BLaER1 treated with 17β-estradiol and CSF1 and Interleukin-3, amounts not matched to agents 10 nM and 100 nM (cell line): ENCODE data around the gene RALA.

Experiments used
- H3K27ac ChIP-seq, 11 experiments: shearing (Covaris generic); formaldehyde crosslinking; 2 replicates each; pipeline ENCODE4 v1.8.1; 2022
- H3K27me3 ChIP-seq, 11 experiments: shearing (Covaris generic); formaldehyde crosslinking; 2 replicates each; pipeline ENCODE4 v1.8.1; 2022
- H3K36me3 ChIP-seq, 11 experiments: shearing (Covaris generic); formaldehyde crosslinking; 2 replicates each; pipeline ENCODE4 v1.8.1; 2022
- H3K4me1 ChIP-seq, 10 experiments: shearing (Covaris generic); formaldehyde crosslinking; 2 replicates each; pipeline ENCODE4 v1.8.1; 2022
- H3K4me2 ChIP-seq, 11 experiments: shearing (Covaris generic); formaldehyde crosslinking; 2 replicates each; pipeline ENCODE4 v1.8.1; 2022
- H3K4me3 ChIP-seq, 10 experiments: shearing (Covaris generic); formaldehyde crosslinking; 2 replicates each; pipeline ENCODE4 v1.8.1; 2022
- H3K9ac ChIP-seq, 11 experiments: shearing (Covaris generic); formaldehyde crosslinking; 2 replicates each; pipeline ENCODE4 v1.8.1; 2022
- H3K9me3 ChIP-seq, 11 experiments: shearing (Covaris generic); formaldehyde crosslinking; replicated peaks in 1 of 11; 2 replicates each; pipeline ENCODE4 v1.8.1; 2022
- H4K20me1 ChIP-seq, 11 experiments: shearing (Covaris generic); formaldehyde crosslinking; 2 replicates each; pipeline ENCODE4 v1.8.1; 2022
- Cebpa-rat ChIP-seq, 11 experiments: shearing (Covaris generic); IDR thresholded peaks; 2 replicates each; pipeline ENCODE4 v1.8.1; 2022

The RALA gene

GRCh38 chr7:39589323-39590111, 33.9 kb upstream of the RALA start:
- H3K4me1 ChIP-seq = peaks cover 16 to 55% (median 30%) of the 10 kb centered on the region in 10 experiments
- H3K27me3 ChIP-seq = no peaks in the 10 kb centered on the region
- TF ChIP-seq Cebpa-rat (IDR thresholded peaks at IDR 0.05) = peak in 5 of 11 experiments; percentile 31 to 79 (median 46); a peak in 6 of 22 replicates
- peaks cover 0 to 12% (median 5%) of the 10 kb centered on the region in 11 experiments; a peak in 6 of 22 replicates for H3K9me3 ChIP-seq
- H3K9ac ChIP-seq = peak overlapping the region in 4 of 11 experiments; percentile 15 to 72 (median 60); a peak in 7 of 22 replicates
- H4K20me1 ChIP-seq = 0 out of 22 replicates have a peak, but pooled peaks cover 0 to 3% (median 0%) of the 10 kb centered on the region in 11 experiments
- H3K4me3 ChIP-seq = peak overlapping the region in 1 of 10 experiments; percentile 1; a peak in 1 of 20 replicates
- H3K36me3 ChIP-seq = no peaks in the 10 kb centered on the region
- H3K4me2 ChIP-seq = peak overlapping the region; percentile 32 to 94 (median 67)
- peak overlapping the region; percentile 40 to 84 (median 63); a peak in 19 of 22 replicates for H3K27ac ChIP-seq

- peaks cover 0 to 12% (median 5%) of the 10 kb centered on the region in 11 experiments; a peak in 6 of 22 replicates for H3K9me3 ChIP-seq
- no peak for TF ChIP-seq Cebpa-rat (IDR thresholded peaks at IDR 0.05)
- H3K27ac ChIP-seq = peak overlapping the region in 3 of 11 experiments; percentile 49 to 59 (median 51); a peak in 5 of 22 replicates
- peak overlapping the region in 2 of 11 experiments; percentile 36 to 65; a peak in 4 of 22 replicates for H3K4me2 ChIP-seq
- H4K20me1 ChIP-seq = 0 out of 22 replicates have a peak, but pooled peaks cover 0 to 3% (median 0%) of the 10 kb centered on the region in 11 experiments
- peaks cover 16 to 63% (median 30%) of the 10 kb centered on the region in 10 experiments for H3K4me1 ChIP-seq
- H3K9ac ChIP-seq = peak overlapping the region in 1 of 11 experiments; percentile 47; a peak in 2 of 22 replicates
- H3K36me3 ChIP-seq = no peaks in the 10 kb centered on the region
- no peak overlapping the region for H3K4me3 ChIP-seq
- no peaks in the 10 kb centered on the region for H3K27me3 ChIP-seq
These were observed 30.8 kb upstream of the RALA start for GRCh38 chr7:39592586-39592985.

- Histone ChIP-seq H3K36me3 (no peaks in the 10 kb centered on the region), H4K20me1 (no peaks in the 10 kb centered on the region), H3K9ac (no peak overlapping the region), H3K4me1 (peaks cover 4 to 55% (median 8%) of the 10 kb centered on the region in 10 experiments; a peak in 14 of 20 replicates), H3K4me2 (no peak overlapping the region), H3K9me3 (peaks cover 0 to 12% (median 5%) of the 10 kb centered on the region in 11 experiments; a peak in 6 of 22 replicates), H3K27me3 (no peaks in the 10 kb centered on the region), H3K4me3 (no peak overlapping the region), H3K27ac (no peak overlapping the region)
- TF ChIP-seq Cebpa-rat (IDR thresholded peaks at IDR 0.05) = no peak
These were observed 28.3 kb upstream of the RALA start for GRCh38 chr7:39594988-39595620.

- no peak for TF ChIP-seq Cebpa-rat (IDR thresholded peaks at IDR 0.05)
- no peaks in the 10 kb centered on the region for H4K20me1 ChIP-seq
- no peaks in the 10 kb centered on the region for H3K36me3 ChIP-seq
- H3K4me2 ChIP-seq = no peak overlapping the region
- H3K4me3 ChIP-seq = no peak overlapping the region
- no peak overlapping the region for H3K27ac ChIP-seq
- peaks cover 0 to 18% (median 5%) of the 10 kb centered on the region in 10 experiments; a peak in 9 of 20 replicates for H3K4me1 ChIP-seq
- no peak overlapping the region for H3K9ac ChIP-seq
- H3K27me3 ChIP-seq = no peaks in the 10 kb centered on the region
- no peaks in the 10 kb centered on the region for H3K9me3 ChIP-seq
These were observed 21.0 kb upstream of the RALA start for GRCh38 chr7:39602351-39602750.

- Histone ChIP-seq H3K36me3 (no peaks in the 10 kb centered on the region), H3K4me3 (no peak overlapping the region), H3K4me1 (peaks cover under 1 to 13% (median 9%) of the 10 kb centered on the region in 10 experiments; a peak in 19 of 20 replicates), H3K9me3 (no peaks in the 10 kb centered on the region), H4K20me1 (no peaks in the 10 kb centered on the region), H3K27ac (no peak overlapping the region), H3K4me2 (peak overlapping the region in 2 of 11 experiments; percentile 16 to 23; a peak in 2 of 22 replicates), H3K27me3 (peaks cover 0 to 5% (median 2%) of the 10 kb centered on the region in 11 experiments; a peak in 10 of 22 replicates), H3K9ac (no peak overlapping the region)
- no peak for TF ChIP-seq Cebpa-rat (IDR thresholded peaks at IDR 0.05)
These were observed 19.4 kb upstream of the RALA start for GRCh38 chr7:39603924-39604323.

GRCh38 chr7:39605087-39605486, 18.3 kb upstream of the RALA start:
- TF ChIP-seq Cebpa-rat (IDR thresholded peaks at IDR 0.05) = no peak
- no peaks in the 10 kb centered on the region for H3K36me3 ChIP-seq
- no peak overlapping the region for H3K27ac ChIP-seq
- no peak overlapping the region for H3K4me3 ChIP-seq
- H3K4me2 ChIP-seq = no peak overlapping the region
- H3K9me3 ChIP-seq = peaks cover 0 to 4% (median 0%) of the 10 kb centered on the region in 11 experiments; a peak in 1 of 22 replicates
- H3K4me1 ChIP-seq = peaks cover 11 to 24% (median 20%) of the 10 kb centered on the region in 10 experiments
- H3K9ac ChIP-seq = no peak overlapping the region
- H3K27me3 ChIP-seq = peaks cover 0 to 16% (median 13%) of the 10 kb centered on the region in 11 experiments; a peak in 17 of 22 replicates
- H4K20me1 ChIP-seq = no peaks in the 10 kb centered on the region

GRCh38 chr7:39606352-39606751, 17.0 kb upstream of the RALA start:
- Histone ChIP-seq H3K27ac (no peak overlapping the region), H3K27me3 (peaks cover 0 to 27% (median 22%) of the 10 kb centered on the region in 11 experiments; a peak in 20 of 22 replicates), H3K4me3 (no peak overlapping the region), H3K4me2 (no peak overlapping the region), H4K20me1 (no peaks in the 10 kb centered on the region), H3K9ac (no peak overlapping the region), H3K4me1 (peaks cover 11 to 24% (median 21%) of the 10 kb centered on the region in 10 experiments), H3K36me3 (no peaks in the 10 kb centered on the region), H3K9me3 (peaks cover 0 to 4% (median 0%) of the 10 kb centered on the region in 11 experiments; a peak in 1 of 22 replicates)
- no peak for TF ChIP-seq Cebpa-rat (IDR thresholded peaks at IDR 0.05)

GRCh38 chr7:39606941-39607340, 16.4 kb upstream of the RALA start:
- peaks cover 11 to 24% (median 21%) of the 10 kb centered on the region in 10 experiments for H3K4me1 ChIP-seq
- H3K9ac ChIP-seq = no peak overlapping the region
- H3K4me3 ChIP-seq = no peak overlapping the region
- no peak for TF ChIP-seq Cebpa-rat (IDR thresholded peaks at IDR 0.05)
- H4K20me1 ChIP-seq = no peaks in the 10 kb centered on the region
- H3K9me3 ChIP-seq = peaks cover 0 to 4% (median 0%) of the 10 kb centered on the region in 11 experiments; a peak in 1 of 22 replicates
- peaks cover 0 to 27% (median 22%) of the 10 kb centered on the region in 11 experiments; a peak in 20 of 22 replicates for H3K27me3 ChIP-seq
- no peak overlapping the region for H3K27ac ChIP-seq
- no peak overlapping the region for H3K4me2 ChIP-seq
- no peaks in the 10 kb centered on the region for H3K36me3 ChIP-seq
